HG02571 (cell line): ENCODE data around the gene AGT.
"Not testable (repeated sequence)": the region's sequence is repeated elsewhere in the genome, so short reads cannot be mapped to it uniquely, and the experiment has no call there.

Experiments
- ATAC-seq: cut with Tn5 transposase; IDR thresholded peaks from one replicate; pipeline ENCODE4 v1.9.1; 2021; ENCODE audit warnings: mild to moderate bottlenecking, moderate library complexity; ENCODE audit not compliant: unreplicated experiment

Gene AGT

DNA sequence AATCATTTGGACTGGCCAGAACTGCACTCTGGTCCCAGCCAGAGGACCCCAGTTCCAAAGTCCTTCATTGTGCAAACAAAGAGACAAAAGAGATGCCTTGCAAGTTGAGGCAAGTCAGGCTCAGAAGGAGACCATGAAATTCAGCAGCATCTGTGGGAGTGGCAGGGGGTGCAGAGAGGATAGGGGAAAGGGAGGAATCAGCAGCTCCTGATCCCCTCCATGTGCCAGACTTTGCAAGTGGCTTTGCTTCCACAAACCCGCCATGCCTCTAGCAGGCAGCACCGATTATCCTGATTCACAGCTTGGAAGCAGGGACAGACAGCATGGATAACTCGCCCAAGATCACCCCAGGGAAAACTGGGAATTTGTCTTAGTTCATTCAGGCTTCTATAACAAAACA lies 31.1 kb upstream of the AGT start:
- no peak for ATAC-seq

DNA sequence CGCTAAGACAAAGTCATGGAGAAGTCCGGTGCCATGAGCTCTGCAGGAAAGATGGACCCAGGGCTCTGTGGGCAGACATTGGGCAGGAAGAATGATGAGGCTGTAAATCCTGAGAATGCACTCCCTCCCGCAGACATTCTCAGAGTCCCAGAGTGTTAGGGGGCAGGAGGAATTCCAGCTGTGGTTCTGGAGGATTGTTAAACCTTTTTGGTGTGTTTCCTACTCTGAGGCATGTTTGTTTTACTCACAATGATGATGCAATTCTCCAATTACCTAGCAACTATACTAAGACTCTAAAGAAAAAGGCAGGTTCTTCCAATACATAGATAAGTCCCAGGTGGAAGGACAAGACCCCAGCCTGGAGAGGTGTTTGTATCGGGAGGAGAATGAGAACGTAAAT lies 30.5 kb upstream of the AGT start:
- no peak for ATAC-seq

DNA sequence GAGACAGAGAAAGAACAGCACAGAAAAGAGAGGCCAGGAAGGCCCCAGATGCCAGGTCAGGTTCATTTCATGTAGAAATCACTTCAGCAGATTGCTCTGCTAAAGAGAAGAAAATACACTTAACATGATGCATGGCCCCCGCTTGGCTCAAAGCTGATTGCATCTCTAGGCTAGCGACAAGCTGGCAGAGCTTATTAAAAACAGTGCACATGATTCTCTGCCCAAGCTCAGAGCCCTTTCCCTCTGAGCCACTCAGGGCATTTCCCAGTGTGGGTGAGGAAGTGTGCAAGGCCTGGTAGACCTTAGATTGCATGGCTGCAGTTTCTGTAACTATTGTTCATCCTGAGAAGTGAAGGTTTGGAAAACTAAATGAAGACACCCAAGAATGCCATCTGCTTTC lies 30.0 kb upstream of the AGT start:
- ATAC-seq: no peak

DNA sequence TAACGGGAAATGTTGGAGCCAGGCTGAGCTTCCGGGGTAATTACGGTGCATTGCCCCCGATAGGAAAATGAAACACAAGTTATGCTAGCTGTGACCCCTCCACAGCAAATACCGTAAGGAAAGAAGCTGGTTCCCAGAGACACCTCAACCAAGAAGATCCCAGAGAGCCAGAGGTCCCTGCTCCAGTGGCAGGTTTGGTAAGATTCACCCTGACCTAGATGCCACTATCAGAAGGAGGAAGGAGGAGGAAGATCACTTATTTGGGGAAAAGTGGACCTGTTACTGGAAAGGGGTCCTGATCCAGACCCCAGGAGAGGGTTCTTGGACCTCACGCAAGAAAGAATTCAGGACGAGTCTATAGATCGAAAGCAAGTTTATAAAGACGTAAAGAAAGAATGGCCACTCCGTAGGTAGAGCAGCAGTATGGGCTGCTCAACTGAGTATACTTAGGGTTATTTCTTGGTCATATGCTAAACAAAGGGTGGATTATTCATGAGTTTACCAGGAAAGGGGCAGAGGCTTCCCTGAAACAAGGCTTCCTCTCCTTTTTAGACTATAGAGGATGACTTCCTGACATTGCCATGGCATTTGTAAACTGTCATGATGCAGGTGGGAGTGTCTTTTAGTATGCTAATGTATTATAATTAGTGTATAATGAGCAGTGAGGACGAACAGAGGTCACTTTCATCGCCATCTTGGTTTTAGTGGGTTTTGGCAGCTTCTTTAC lies 25.8 kb upstream of the AGT start:
- ATAC-seq: no peak

DNA sequence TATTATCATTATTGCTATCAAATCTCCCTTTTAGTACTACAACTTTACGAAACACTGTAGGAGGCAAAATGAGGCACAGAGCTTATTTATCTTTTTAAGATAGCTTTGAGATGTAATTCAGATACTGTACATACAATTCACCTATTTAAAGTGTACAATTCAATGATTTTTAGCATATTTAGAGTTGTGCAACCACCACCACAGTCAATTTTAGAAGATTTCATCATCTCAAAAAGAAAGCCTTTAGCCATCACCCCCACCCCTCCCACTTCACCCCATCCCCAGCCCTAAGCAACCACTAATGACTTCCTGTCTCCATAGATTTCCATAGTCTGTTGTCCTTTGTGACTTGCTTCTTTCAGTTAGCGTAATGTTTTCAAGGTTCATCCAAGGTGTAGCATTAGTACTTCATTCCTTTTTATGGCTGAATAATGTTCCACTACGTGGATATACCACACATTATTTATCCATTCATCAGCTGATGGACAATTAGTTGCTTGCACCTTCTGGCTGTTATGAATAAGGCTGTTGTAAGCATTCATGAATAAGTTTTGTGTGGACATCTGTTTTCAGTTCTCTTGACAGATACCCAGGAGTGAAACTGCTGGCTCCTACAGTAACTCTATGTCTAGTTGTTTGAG lies 23.8 kb upstream of the AGT start:
- ATAC-seq: no peak

DNA sequence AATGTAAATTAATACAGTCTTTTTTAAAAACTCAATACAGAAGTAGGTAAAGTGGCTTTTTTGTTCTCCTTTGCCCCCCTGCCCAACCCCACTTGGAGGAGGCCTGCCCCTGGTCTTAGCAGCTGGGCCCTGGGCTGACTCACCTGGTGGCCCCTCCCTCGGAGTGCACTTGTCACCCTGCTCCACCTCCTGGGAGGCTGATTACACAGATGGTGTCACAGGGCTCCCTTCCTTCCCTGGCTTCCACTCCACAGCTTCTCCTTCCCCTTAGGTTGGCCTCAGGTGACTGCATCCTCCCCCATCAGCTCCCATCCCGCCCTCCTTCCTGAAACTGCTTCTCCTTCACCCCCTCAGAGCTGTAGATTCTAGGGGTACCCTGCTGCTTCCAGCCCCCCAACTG lies 21.5 kb upstream of the AGT start:
- ATAC-seq: no peak

DNA sequence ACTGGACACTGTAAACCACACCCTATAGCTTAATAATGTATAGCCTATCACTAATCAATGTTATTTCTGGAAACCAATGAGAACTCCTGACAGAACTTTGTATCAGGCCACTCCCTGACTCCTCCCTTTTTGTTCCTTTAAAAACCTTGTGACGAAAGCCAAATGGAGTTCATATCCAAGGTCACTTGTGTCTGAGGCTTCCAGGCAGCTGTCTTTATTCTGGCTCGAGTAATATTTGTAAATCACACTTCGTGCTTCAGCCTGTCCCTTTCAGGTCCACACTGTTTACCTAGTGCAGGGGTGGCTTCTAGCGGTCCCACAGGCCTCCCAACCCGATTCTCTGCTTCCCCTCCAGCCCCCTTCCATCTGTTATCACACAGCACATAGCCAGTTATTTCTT lies 17.1 kb upstream of the AGT start:
- no peak for ATAC-seq

DNA sequence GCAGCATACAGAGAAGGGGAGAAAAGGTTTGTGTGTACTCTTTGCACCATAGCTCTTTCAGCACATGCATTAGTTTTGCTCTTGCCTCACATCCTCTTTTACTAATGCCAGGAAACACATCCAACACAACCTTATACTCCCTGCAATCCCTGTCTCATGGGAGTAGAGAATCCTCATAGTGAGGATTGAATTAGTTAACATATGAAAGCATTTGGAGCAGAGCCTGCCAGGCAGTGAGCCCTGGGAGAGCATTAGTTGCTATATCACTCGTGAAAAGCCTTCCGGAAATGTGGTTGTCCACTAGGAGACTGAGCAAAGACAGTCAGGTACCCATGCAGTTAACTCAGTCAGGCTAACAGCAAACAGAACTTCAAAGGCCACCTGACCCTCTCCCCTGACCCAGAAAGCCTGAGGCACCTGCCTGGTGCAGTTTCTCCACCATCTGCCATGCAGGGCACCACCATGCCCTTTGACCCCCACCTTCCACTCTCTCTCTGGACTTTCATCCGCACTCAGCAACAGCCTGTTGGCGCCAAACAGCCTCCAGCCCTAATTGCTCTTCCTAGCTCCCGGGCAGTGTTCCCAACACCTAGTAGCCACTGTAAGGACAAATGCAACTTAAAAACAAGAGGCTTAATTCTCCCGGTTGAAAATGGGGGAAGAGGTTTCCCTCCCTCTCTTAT lies 14.9 kb upstream of the AGT start:
- ATAC-seq: no peak

DNA sequence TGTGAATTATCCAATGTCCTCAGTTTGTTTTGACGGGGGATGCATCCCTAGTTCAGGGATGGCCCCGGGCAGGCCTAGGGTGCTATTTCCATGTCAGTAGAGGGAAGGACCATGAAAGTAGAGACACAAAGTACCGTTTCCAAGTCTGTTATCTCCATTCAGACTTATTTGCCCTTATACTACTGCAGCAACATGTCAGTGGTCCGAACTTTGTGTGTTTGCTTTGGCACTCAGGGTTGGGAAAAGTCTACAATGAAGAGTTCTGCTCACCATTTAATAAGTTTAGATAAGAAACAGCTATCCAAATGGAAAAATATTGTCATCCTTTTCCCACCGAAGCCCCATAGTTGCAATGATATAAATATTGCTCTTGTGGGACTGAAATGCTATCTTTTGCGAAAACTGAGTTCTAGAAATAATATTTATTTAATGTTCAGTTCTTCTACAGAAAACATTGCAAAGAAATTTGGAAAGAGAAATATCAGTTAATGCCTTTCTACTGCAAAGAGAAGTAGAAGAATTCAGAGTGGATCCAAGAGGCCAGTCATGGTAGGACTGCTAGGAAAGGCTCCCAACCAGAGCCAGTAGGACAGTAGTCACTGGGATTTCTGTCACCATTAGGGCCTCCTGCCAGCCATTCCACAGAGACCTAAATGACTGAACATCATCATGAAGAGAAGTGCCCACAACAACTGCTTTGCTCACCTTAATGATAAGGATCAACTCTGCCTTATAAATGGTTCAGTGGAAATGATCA lies 11.5 kb upstream of the AGT start:
- no peak for ATAC-seq

DNA sequence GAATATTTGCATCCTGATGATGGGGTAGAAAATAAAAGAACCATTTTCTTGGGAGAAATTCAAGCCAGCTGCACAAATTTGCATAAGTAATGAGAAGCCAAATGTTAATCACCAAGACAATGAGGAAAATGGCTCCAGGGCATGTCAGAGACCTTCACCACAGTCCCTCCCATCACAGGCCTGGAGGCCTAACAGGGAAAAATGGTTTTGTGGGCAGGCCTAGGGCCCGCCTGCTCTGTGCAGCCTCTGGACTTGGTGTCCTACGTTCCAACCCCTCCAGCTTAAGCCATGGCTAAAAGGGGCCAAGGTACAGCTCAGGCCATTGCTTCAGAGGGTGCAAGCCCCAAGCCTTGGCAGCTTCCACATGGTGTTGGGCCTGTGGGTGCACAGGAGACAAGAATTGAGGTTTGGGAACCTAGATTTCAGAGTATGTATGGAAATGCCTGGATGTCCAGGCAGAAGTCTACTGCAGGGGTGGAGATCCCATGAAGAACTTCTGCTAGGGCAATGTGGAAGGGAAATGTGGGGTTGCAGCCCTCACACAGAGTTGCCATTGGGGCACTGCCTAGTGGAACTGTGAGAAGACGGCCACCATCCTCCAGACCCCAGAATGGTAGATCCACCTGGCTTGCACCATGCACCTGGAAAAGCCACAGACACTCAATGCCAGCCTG lies 8.1 kb upstream of the AGT start:
- not testable (repeated sequence) for ATAC-seq

DNA sequence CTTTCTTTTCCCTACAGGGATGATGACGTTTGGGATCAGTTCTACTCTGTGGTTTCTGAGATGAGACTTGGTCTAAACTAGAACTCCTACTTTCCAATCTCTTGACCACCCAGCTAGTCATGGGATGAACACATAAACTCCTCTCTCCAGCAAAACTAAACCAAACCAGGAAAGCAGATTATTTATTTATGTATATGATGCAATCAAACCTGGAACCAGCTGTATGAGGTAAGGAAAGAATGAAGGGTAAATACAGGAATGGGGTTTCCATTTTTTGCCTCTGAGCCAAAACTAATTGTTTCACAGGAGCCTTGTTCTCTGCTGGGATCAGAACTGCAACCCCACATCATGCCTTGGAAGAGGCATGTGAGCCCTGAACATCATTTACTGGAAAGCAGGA lies 3.3 kb upstream of the AGT start:
- no peak for ATAC-seq

DNA sequence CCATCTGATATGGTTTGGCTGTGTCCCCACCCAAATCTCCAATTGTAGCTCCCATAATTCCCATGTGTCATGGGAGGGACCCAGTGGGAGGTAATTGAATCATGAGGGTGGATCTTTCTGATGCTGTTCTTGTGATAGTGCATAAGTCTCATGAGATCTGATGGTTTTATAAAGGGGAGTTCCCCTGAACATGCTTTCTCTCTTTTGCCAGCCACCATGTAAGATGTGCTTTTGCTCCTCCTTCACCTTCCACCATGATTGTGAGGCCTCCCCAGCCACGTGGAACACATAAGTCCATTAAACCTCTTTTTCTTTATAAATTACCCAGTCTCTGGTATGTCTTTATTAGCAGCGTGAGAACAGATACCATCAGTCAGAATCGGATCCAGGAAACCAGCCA lies 2.5 kb upstream of the AGT start:
- ATAC-seq: not testable (repeated sequence)

DNA sequence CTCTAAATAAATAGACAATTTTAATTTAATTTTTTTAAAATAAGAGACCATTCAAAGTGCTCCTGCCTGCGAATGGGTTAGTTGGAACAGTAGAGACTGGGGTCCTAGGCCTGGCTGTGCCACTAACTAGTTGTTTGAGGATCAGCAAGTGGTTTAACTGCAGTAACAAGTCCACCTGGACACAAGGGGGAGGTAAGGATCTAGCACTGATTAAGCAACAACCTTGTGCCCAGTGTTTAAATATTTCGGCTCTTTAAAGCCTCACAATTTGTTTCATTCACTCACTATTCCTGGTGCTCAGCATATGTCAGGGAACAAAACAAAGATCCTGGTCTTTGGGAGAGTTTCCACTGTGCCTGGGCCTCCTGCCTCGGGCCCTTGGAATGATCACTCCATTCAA lies 1.6 kb upstream of the AGT start:
- no peak for ATAC-seq

DNA sequence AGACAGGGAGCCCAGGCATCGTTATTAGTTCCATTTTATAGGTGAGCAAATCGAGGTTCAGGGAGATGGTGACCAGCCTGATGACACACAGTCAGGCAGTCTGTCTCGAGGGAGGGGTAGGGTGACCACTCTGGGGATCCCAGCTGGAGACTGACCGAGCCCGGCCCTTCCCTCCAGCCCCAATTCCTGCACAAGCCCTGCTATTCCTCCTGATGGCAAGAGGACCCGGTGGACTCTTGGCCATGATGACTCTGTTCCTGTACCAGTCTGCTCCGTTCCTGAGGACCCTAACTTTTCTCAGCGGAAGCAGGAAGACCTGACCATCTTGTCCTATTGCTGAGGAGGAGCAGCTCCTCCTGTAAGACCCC lies 391 bp downstream of the AGT start:
- ATAC-seq: no peak

DNA sequence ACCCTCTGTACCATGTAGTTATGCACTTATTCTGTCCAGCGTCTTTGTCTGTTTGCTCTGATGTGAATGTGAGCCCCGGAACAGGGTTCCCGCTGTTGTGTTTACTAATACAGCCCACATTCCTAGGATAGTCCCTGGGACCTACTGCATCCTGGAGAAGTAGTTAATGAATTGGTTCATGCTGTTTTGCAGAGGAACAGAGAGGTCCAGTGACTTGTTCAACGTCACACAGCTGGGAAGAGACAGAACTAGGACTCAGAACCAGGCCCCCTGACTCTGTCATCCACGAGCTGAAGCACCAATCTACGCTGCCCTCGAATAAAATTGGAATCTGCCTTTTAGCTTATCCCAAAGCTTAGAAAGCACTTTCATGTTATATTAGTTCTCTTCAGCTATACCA lies 784 bp downstream of the AGT start:
- no peak for ATAC-seq

DNA sequence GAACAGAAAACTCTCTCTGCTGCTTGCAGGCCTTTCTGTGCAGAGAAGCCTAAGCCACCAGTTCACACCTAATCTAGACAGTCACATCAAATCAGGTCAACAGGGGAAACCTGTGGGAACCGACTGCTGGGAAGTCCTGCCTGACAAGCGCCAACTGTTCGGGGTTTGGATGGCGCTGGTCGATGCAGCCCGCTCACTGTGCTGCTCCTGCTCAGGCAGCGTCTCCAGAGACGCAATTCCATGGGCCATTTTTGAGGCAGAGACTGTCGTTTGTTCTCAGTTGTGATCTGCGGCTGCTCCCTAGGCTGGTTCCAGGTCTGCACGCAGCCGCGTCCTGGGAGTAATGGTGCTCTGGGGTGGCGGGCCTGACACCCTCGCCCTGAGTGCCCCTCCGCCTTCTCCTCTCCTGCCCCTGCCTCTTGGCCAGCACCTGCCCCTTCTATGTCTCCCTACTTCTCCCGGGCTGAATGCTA lies 1.4 kb downstream of the AGT start:
- no peak for ATAC-seq

DNA sequence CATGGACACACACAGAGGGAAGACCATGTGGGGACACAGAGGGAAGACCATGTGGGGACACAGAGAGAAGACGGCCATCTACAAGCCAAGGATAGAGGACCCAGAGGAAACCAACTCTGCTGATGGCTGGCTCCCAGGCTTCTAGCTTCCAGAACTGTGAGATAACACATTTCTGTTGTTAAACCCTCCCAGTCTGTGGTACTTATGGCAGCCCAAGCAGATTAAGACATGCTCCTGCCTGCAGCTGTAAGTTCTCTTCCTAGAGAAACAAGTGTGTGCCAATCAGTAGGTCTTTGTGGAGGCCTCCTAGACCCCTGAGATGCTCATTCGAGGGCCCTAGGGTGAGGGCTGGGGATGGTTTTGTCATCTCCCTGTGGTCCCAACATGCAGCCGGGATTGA lies 2.7 kb downstream of the AGT start:
- ATAC-seq: no peak

DNA sequence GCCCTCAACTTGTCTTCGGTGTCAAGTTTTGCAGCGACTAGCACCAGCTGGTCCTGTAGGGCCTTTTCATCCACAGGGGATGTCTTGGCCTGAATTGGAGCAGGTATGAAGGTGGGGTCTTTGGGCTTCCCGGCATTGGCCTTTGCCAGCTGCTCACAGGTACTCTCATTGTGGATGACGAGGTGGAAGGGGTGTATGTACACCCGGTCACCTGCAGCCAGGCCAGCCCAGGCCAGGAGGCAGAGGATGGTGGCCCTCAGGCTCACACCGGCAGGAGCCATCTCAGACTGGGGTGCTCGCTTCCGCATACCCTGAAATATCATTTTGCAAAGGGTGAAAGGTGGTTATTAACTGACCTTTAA lies 3.4 kb downstream of the AGT start:
- ATAC-seq: no peak

DNA sequence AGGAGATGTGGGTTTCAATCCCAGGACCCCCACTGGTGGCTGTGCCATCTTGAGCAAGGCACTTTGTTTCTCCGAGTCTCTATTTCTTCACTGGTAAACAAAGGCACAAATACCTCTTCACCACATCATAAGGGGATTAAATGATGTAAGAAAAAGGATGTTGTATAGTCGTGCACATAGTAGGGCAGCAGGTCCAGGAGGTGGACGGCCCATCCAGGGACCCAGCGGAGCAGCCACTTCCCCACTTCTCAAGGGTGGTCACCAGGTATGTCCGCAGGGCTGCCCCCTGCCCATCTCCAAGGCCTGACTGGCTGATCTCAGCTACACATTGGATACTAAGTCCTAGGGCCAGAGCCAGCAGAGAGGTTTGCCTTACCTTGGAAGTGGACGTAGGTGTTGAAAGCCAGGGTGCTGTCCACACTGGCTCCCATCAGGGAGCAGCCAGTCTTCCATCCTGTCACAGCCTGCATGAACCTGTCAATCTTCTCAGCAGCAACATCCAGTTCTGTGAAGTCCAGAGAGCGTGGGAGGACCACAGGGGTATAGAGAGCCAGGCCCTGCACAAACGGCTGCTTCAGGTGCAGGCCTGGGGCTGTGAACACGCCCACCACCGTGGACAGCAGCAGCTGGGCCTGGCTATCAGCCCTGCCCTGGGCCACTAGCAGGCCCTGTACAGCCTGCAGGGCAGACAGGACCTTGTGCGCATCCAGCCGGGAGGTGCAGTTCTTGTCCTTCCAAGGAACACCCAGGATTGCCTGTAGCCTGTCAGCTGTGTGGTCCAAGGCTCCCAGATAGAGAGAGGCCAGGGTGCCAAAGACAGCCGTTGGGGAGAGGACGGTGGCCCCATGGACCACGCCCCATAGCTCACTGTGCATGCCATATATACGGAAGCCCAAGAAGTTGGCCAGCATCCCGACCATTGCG lies 4.0 kb downstream of the AGT start:
- ATAC-seq: no peak
